NT2/D1 (cell line): ENCODE results near the gene VAV1.

Experiments
- YY1 ChIP-seq: IDR thresholded peaks from 2 replicates; pipeline ENCODE4 v1.6.1; 2011; ENCODE audit not compliant: insufficient read length, insufficient read depth
- ZNF274 ChIP-seq: IDR thresholded peaks from 2 replicates; pipeline ENCODE4 v1.6.1; 2011; ENCODE audit warnings: mild to moderate bottlenecking, low read depth, low read length

DNA sequence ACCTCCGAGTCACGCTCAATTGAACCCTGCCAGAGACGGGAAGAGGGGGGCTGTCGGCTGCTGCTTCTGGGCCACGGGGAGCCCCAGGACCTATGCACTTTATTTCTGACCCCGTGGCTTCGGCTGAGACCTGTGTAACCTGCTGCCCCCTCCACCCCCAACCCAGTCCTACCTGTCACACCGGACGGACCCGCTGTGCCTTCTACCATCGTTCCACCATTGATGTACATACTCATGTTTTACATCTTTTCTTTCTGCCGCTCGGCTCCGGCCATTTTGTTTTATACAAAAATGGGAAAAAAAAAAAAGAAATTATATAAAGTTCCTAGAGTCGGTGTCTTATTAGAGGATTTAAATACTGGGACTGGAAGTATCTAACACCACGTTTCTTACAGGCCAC is 21.3 kb upstream of the VAV1 start:
- no peak for TF ChIP-seq YY1
- TF ChIP-seq ZNF274 = no peak
